Pons (tissue), 1 donor: Measurements from ENCODE around the gene SNED1.

Source experiments
- DNase-seq: peaks from one replicate; pipeline ENCODE4 v3.0.0-alpha.2; 2016; ENCODE audit warnings: low spot score

The SNED1 gene

DNA sequence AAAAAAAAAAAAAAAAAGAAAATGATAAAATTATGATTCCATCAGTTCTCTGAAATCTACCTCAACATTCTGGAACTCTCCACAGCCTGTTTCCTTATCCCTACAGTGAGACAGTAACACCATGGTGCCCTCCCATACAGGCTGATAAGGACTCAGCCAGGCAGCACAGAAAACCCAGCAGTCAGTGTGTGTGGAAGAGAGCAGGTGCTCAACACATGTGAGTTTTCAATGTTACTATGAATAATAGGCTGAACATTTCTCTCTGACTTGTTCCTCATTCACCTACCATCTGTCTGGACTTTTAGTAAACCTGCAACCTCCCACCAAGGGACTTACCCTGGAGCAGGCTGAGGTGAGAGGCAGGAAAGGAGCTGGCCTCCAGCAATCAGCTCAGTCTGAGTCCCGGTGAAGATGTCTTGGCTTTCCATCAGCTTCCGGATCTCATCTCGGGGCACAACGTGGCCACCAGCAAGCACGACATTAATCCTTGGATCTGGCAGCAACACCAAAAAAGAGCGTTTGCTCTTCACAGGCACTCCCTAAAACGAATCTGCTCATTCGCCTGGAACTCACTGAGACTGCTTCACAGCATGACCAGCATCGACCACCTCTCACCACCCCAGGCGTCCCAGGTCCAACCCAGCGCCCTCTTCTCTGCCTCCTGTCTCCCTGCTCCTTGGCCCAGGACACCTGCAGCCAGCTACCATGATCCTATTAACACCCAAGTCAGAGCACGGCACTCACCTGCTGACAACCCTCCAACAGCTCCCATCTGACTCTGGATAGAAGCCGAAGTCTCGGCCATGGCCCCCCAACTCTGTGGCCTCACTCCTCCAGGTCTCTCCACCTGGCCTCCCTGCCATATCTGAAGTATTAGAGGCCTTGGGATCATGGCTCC, 134.4 kb downstream of the SNED1 start:
- DNase-seq, result no peak

DNA sequence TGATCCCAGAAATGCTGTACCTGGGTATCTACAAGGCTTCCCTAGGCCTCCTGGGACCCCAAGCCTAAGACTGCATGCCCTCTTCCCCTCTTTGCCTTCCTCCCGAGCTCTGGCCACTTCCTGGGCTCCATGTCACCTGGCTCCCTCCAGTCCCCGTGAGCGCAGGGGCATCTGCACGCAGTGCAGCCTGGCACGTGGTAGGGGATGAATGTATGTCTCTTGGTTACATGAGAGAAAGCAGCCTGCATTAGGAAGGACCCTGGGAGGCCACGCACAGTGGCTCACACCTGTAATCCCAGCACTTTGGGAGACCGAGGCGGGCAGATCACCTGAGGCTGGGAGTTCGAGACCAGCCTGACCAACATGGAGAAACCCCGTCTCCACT, 135.0 kb downstream of the SNED1 start:
- no peak for DNase-seq

DNA sequence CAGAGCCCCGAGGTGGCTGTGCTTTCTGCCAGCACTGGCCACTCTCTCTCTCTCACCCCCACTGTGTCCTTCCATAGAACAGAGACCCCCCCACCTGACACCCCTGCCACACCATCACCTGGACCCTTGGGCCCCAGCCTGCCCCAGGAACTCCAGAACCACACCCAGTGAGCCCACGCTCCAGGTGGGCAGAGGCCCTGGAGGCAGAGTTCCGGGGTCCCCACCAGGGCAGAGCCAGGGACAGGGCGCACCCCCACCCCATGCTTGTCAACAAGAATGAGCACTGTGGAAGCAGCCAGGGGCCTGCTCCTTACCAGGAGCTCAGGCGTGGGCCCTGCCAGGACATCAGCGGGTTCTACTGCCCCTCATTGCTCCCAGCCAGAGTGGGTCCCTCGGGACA, 136.3 kb downstream of the SNED1 start:
- DNase-seq, result no peak

DNA sequence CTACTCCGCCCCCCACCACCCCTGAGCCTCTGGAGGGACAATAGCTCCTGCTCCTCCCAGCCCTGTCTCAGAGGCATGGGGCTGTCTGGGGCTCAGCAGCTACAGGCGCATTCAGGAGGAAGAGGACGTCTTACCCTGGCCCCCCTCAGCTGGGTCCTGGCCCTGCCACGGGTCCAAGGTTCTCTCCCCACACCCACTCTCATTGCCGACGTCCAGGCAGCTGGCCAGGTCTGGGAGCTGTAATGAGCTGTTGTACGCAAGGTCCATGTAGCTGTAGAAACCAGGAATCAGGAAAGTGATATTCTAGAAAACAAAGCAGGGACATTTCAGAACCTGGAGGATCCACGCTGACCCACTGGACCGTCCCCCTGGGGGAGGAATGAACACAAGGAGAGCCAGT, 137.3 kb downstream of the SNED1 start:
- no peak for DNase-seq

DNA sequence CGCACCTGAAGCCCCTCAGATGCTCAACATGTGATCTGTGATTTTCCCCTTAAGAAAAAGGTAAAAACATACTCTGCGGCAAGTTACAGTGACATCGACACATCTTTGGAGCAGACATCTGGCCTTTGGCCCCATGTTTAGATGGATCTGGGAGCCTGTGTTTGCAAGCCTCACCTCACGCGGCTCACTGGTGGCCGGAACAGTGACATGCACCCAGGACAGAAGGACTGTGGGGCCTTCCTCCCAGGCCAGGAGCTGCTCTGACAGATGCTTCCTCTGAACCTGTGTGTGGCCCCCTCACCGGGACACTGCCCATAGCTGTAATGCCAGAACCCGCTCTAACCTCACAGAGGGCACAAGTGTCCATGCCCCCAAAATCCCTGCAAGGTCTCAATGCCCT, 137.8 kb downstream of the SNED1 start:
- no peak for DNase-seq

DNA sequence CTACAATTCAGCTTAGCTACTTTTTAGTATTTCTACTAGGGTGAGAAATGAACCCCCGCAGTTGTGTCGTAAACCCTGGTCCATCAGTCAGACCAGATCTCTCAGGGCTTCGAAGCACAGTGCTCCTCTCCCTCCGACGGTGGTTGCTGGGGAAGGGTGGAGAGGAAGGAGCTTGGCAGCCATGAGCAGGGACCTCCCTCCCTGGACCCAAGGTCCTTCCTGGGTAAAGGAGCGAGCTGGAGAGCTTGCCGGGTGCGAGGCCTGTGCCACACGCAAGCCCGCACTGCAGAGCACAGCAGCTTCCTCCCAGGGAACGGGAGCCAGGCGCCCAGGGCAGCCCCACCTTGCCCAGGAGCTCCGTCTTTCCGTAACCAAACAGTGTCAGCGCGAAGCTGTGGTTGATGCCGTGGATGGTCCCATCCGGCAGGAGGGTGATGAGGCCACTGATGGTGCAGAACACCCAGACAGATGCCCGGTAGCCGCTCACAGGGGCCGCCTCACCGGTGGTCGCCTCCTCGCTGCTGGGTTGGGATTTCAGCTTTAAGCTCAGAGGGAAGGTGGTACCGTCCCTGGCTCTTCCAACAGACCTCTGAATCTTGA, 138.3 kb downstream of the SNED1 start:
- DNase-seq, result no peak

DNA sequence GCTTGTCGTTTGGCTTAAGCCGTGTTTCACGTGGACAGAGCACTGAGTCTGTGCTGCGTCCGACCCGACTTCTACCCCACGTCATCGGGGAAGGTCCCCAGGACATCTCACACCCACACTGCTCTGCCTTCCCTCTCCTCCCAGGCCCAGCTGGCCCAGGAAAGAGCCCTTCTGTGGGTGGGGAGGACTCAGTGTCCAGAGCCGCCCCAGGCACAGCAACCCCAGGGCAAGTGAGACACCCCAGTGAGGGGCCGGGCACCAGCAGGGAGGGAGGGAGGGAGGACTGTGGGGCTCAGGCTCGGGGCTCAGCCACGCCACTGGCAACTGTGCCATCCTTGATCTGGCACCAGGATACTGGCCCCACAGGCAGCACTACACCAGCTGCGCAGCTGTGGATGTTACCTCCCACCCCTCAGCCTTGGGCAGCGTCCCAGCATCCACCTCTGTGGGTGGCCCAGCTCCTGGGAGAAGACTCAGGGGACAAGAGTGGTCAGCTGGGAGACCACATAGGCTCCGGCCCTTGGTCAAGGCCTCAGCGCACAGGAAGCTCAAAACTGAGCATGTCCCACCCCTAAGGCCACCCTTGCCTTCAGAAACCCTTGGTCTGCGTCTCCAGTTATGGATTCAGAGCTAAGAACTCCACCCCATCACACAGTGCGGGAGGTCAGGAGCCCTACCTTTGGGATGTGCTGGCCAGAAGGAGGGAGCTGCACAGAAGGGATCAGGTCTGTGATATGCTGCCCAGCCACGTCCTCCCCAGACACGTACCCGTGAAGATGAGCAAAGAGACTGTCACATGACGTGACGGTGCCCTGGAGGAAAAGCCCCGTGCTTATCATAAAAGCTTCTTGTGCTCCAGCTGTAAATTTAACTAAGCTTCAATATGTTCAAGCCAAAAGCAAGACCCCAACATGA, 139.1 kb downstream of the SNED1 start:
- DNase-seq, result no peak

DNA sequence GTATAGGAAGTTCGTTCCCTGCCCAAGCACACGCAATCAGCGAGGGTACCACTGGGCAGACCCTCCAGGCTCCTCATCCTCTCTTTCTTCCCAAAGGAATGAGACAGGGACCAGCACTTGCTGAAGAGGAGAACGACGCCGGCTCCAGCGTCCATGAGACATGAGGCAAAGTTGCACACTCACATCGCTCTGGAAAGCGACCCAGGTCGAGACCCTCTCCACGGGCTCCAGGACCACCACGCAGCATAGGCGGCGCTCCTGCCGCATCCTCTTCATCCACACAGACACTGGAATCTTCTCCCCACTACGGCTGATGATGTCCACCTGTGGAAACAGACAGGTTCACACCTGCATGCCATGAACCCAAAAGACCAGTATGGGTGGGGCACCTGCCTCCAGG, 140.1 kb downstream of the SNED1 start:
- DNase-seq, result no peak

DNA sequence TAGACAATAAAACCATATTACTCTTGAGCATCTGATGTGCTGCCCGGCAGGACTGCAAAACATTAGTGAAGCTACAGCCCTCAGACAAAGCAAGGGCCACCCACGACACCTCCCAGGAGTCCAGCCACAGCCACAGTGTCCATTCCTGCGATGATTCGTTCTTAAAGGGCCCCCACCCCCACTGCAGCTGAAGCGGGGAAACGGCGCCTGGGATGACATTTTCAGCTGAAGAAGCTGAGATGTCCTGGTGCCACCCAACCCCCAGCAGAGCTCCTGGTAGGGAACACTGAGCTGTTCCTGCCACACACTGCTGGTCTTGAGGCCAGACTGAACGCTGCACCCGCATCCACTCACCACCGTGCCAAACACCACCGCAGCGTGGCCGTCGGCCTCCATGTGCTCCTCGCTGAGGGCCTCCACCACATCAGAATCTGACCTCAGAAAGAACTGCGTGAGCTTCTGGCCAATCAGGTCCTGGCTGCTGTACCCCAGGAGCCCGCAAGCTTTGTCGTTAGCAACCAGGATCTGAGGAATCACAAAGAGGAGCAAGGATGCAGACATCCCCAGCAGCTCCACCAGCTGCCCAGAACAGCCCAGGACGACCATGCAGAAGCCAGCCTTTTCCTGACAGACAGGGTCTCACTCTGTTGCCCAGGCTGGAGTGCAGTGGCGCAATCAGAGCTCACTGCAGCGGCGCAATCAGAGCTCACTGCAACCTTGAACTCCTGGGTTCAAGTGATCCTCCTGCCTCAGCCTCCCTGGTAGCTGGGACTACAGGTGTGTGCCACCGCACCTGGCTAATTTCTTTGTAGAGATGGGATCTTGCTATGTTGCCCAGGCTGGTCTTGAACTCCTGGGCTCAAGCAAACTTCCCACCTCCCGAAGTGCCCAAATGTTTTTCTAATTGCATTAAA, 141.4 kb downstream of the SNED1 start:
- no peak for DNase-seq

DNA sequence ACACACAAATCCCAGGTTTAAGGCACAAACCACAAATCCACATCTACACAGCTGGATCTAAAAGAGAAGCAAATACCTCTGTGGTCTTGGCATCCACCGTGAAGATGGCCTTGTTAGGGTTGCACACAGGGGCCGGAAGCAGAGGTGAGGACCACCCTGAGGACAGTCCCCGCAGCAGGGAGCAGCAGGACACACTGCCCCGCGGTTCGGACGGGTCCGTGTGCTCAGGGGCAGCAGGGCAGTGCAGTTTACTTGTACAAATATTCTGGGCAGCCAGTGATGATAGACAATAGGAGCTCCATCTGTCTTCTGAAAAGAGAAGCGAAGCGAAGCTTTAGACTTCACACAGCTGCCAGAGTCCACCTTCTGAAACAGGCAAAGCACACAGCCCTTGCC, 142.0 kb downstream of the SNED1 start:
- no peak for DNase-seq

DNA sequence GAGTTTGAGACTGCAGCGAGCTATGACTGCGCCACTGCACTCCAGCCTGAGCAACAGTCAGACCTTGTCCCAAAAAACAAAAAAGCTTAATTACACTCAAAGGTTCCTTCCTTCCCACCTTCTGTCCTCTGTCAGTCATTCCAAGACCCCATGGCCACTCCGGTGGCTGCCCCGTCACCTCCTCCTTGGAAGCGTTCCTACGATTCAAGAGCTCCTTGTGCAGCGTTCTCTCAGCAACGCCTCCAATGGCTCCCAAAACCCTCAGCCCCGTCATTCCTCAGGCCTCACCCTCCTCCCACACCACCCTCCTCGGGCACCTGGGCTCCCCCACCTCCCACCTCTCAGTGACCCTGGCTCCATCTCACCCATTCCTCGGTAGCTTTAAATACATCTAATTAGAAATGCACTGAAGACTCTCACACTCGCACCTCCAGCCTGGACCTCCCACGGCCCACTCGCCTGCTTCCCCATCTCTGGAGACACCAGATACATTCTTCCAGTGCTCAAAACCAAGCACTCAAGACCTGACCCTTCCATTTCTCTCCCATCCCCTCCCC, 142.9 kb downstream of the SNED1 start:
- DNase-seq, result no peak

DNA sequence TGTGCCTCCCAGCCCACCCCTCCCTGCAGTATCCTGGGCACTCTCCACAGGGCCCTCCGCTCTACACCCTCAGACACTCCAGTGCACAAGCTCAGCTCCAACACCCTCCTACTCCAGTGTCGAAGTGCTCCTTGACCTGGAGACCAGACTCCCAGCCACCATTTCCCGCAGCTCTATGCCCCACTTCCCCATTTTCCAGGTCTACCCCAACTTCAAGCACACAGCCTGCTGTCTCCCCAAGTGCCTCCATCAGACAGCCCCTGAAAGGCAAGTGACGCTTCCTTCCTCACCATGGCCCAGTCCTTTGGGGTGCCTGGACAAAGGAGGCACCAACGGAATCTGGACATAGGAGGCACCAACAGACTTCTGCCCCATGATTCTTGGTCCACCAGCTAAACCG, 143.6 kb downstream of the SNED1 start:
- no peak for DNase-seq

DNA sequence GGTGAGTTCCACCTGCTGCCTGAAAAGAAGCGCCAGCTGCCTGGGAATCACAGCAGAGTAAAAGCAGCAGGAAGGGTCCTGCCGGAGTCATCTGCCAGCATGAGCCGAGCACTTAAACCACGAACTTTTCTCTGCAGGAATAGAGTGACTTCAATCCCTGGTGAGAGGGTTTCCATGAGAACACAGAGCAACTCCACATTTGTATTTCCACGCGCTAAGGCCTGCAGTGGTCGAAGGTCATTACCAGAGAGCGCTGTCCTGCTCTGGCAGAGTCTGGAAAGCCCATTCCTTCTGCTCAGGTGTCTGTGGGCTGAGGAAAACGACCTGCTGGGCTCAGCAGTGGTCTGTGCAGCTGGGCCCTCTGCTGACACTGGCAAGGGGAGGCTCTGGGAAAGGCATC, 144.2 kb downstream of the SNED1 start:
- DNase-seq, result no peak
